Endodermal cell (in vitro differentiated cells): Measurements from ENCODE around the gene AGR3. TPM values are rescaled to one million over a fixed set of nuclear protein-coding genes. Genes with fewer than 3 reads are reported as not detected.
A peak's percentile ranks its signal among the peaks of the same experiment; 100 is the strongest.

Source experiments
- DNase-seq: peaks from one replicate; pipeline ENCODE4 v3.0.0-alpha.2; 2017
- H3K27ac ChIP-seq: 2 replicates; pipeline ENCODE4 v1.5.1; 2013; ENCODE audit warnings: mild to moderate bottlenecking, low read depth, low read length, moderate library complexity
- H3K27me3 ChIP-seq: 2 replicates; pipeline ENCODE4 v1.6.1; 2013; ENCODE audit warnings: mild to moderate bottlenecking, low read length, moderate library complexity; ENCODE audit not compliant: insufficient read depth, control insufficient read depth, poor library complexity, severe bottlenecking
- H3K36me3 ChIP-seq: 2 replicates; pipeline ENCODE4 v1.7.0; 2013; ENCODE audit warnings: mild to moderate bottlenecking, low read length, moderate library complexity; ENCODE audit not compliant: control insufficient read depth, insufficient read depth
- H3K4me1 ChIP-seq: one replicate; pipeline ENCODE4 v1.7.0; 2013; ENCODE audit warnings: low read length; ENCODE audit not compliant: control insufficient read depth, insufficient read depth
- H3K4me3 ChIP-seq: 2 replicates; pipeline ENCODE4 v1.5.1; 2013; ENCODE audit warnings: mild to moderate bottlenecking, low read length, moderate library complexity
- H3K9ac ChIP-seq: 2 replicates; pipeline ENCODE4 v1.6.1; 2013; ENCODE audit warnings: mild to moderate bottlenecking, low read length, moderate library complexity; ENCODE audit not compliant: poor library complexity, severe bottlenecking; ENCODE audit errors: extremely low read depth
- H3K9me3 ChIP-seq: 2 replicates; pipeline ENCODE4 v1.6.1; 2013; ENCODE audit warnings: mild to moderate bottlenecking, low read length, moderate library complexity; ENCODE audit not compliant: control insufficient read depth
- H3K27ac Mint-ChIP-seq: 2 replicates; pipeline ENCODE4 v1.8.0; 2020; ENCODE audit warnings: mixed read lengths
- H3K27me3 Mint-ChIP-seq: 2 replicates; pipeline ENCODE4 v1.8.0; 2021; ENCODE audit warnings: mild to moderate bottlenecking, mixed read lengths; ENCODE audit not compliant: insufficient read depth
- H3K36me3 Mint-ChIP-seq: 2 replicates; pipeline ENCODE4 v1.8.0; 2020; ENCODE audit warnings: low read depth, mixed read lengths
- H3K4me1 Mint-ChIP-seq: 2 replicates; pipeline ENCODE4 v1.8.0; 2020; ENCODE audit warnings: mixed read lengths
- H3K4me3 Mint-ChIP-seq: 2 replicates; pipeline ENCODE4 v1.8.0; 2020; ENCODE audit warnings: mild to moderate bottlenecking, moderate library complexity, mixed read lengths
- H3K9me3 Mint-ChIP-seq: 2 replicates; pipeline ENCODE4 v1.8.0; 2020; ENCODE audit warnings: mild to moderate bottlenecking, mixed read lengths
- CTCF ChIP-seq: fragments of 200-600 bp; sonication (generic); conservative IDR thresholded peaks from 2 replicates; pipeline ENCODE4 v1.5.0; 2021; ENCODE audit warnings: antibody characterized with exemption, mild to moderate bottlenecking
- WGBS, 2 experiments: methylation state at CpG; one replicate each; pipeline versions ENCODE4 v1.1.5 to v1.1.7; 2013; ENCODE audit warnings: missing lambda C conversion rate in 2 of 2, mixed read lengths in 1 of 2; ENCODE audit not compliant: insufficient coverage in 1 of 2, insufficient read length in 1 of 2; 5-methylcytosine and 5-hydroxymethylcytosine counted together
- total RNA-seq, 2 donors: library from RNA; stranded (reverse); fragmentation: NEBNext Ultra II Directional in 1 of 2; extraction: Animal tissue kit (Norgen Biotek cat#: 25700) in 1 of 2; gene quantifications; 2 replicates in 1 of 2; 3 replicates in 1 of 2; pipeline ENCODE4 v1.2.1, GENCODE V29; 2021

AGR3 gene
- total RNA-seq, 2 donors from 2014 or later = not detected

GRCh38 chr7:16846601-16847165, 35.1 kb downstream of the AGR3 start:
- Histone ChIP-seq H3K9me3 (no peaks in the 10 kb centered on the region), H3K4me1 (peaks cover 3% of the 10 kb centered on the region), H3K27ac (no peak overlapping the region), H3K4me3 (no peak overlapping the region), H3K36me3 (no peaks in the 10 kb centered on the region), H3K9ac (no peak overlapping the region), H3K27me3 (peaks cover 5% of the 10 kb centered on the region)
- Mint-ChIP-seq H3K4me1 (peaks cover 5% of the 10 kb centered on the region), H3K4me3 (no peak overlapping the region), H3K36me3 (no peaks in the 10 kb centered on the region), H3K27ac (no peak overlapping the region), H3K9me3 (no peaks in the 10 kb centered on the region), H3K27me3 (peaks cover 40% of the 10 kb centered on the region)
- no peak for TF ChIP-seq CTCF
- no peak for DNase-seq
- 86 to 90% methylated on average over 1 to 2 of the region's 2 CpGs for WGBS, 2 experiments

DNA sequence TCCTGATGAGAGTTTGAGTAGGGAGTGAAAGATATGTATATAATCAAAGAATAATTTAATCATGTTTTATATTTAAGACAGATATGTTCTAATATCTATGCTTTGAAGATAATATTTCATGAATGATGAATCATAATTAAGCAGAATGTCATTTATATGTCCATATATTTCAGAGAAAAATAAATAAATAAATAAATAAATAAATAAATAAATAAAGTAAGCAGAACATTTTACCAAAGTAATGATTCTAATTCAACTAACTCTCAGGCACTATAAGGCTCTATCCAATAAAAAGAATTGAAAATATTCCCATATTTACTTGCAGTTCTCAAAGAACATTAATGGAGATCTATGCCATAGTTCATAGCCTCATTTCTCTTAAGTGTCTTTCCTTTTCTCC, 36.0 kb downstream of the AGR3 start:
- H3K4me1 ChIP-seq = peaks cover 7% of the 10 kb centered on the region
- no peaks in the 10 kb centered on the region for H3K36me3 ChIP-seq
- Mint-ChIP-seq H3K9me3 (no peaks in the 10 kb centered on the region), H3K27ac (no peak overlapping the region), H3K27me3 (peaks cover 34% of the 10 kb centered on the region), H3K4me1 (peaks cover 5% of the 10 kb centered on the region), H3K36me3 (no peaks in the 10 kb centered on the region), H3K4me3 (no peak overlapping the region)
- no peak overlapping the region for H3K9ac ChIP-seq
- H3K4me3 ChIP-seq = no peak overlapping the region
- no peak overlapping the region for H3K27ac ChIP-seq
- TF ChIP-seq CTCF = no peak
- DNase-seq = no peak
- H3K27me3 ChIP-seq = peaks cover 5% of the 10 kb centered on the region
- H3K9me3 ChIP-seq = no peaks in the 10 kb centered on the region

DNA sequence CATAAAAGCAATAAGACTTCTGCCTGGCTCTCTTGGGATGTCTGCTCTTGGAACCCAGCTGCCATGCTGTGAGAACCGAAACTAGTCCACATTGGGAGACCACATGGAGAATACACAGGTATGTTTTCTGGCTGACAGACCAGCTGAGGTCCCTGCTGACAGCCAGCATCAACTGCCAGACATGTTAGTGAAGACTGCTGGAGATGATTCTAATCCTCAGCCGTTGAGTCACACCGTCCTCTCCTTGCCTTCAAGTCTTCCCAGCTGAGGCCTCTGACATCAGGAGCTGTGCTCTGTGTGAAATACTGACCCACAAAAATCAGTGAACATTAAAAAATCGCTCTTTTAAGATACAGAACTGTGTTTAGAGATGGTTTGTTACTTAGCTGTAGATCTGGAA, 40.1 kb downstream of the AGR3 start:
- 67 to 92% methylated on average over 1 to 4 of the region's 4 CpGs for WGBS, 2 experiments
- Histone ChIP-seq H3K27ac (no peak overlapping the region), H3K9ac (no peak overlapping the region), H3K27me3 (no peaks in the 10 kb centered on the region), H3K4me1 (peaks cover 7% of the 10 kb centered on the region), H3K9me3 (no peaks in the 10 kb centered on the region), H3K36me3 (no peaks in the 10 kb centered on the region), H3K4me3 (no peak overlapping the region)
- Mint-ChIP-seq H3K27me3 (peaks cover 1% of the 10 kb centered on the region), H3K4me3 (no peak overlapping the region), H3K36me3 (no peaks in the 10 kb centered on the region), H3K4me1 (no peaks in the 10 kb centered on the region), H3K9me3 (no peaks in the 10 kb centered on the region), H3K27ac (no peak overlapping the region)
- no peak for TF ChIP-seq CTCF
- peak; percentile 57 for DNase-seq
